Kasumi-1 (cell line): Measurements from ENCODE around the gene CDH16.

Experiments used
- DNase-seq, 2 experiments: peaks; one replicate each; lab custom pipeline; 2025; lab: John Stamatoyannopoulos, UW

The CDH16 gene

DNA sequence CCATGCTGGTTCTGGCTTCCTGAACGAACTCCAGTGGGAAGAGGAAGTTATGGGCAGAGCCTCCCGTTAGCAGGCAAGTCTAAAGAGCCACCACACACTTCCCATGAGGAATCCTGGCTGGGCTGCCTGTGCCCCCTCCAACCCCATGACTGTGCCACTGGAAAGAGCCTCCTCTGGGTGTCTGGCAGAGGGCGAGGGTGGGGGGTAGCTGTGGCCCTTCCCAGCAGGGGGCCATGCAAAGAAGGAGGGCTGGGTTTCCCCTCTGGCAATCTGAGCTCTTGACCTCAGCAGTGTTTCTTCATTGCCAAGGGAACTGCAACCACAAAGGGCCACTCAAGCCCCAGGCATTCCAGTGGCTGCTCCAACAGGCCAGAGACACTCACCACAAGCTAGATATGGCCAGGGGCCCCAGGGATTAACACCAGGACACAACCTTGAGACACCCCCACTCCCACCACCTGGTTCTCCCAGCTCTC, 8.3 kb upstream of the CDH16 start:
- DNase-seq, result no peak

DNA sequence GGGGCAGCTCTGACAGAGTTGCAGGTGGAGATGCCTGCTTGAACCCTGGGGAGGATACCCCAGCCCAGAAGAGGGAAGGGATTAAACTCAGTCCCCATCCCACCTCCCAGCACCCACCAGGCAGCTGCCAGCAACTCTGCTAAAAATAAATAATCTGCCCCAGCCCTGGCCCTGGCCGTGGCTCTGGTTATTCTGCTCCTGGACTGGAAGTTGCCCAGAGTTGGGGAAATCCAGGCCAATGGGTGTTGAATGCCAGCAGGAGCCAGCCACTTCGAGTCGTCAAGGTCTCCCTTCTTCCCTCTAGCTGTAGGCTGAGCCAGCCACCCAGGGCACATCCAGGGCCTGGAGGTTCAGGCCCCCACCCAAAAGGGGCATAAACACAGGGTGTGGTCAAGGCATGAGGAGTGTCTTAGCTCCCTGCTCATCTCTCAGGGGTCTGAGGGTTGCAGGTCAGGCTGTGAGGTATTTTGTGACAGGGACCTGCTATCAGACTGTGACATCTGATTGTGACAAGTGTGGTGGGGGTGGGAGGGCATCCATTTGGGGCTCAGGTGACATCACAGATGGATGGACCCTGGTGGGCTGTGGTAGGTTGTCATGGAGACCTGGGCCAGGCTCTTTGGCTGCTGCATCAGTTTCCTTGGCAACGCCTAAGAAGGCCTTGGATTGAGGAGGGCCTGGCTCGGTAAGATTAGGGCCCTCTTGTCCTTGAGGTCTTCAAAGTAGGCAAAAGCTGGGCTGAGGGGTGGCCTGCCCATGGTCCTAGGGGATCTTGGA, 7.7 kb upstream of the CDH16 start:
- DNase-seq, result no peak

GRCh38 chr16:66925322-66925840, 6.7 kb upstream of the CDH16 start, which contains the start of gene RRAD:
RRAD (minus strand) TSS chr16:66925535; CDS start chr16:66925179, 356 bp downstream.
- no peak for DNase-seq

DNA sequence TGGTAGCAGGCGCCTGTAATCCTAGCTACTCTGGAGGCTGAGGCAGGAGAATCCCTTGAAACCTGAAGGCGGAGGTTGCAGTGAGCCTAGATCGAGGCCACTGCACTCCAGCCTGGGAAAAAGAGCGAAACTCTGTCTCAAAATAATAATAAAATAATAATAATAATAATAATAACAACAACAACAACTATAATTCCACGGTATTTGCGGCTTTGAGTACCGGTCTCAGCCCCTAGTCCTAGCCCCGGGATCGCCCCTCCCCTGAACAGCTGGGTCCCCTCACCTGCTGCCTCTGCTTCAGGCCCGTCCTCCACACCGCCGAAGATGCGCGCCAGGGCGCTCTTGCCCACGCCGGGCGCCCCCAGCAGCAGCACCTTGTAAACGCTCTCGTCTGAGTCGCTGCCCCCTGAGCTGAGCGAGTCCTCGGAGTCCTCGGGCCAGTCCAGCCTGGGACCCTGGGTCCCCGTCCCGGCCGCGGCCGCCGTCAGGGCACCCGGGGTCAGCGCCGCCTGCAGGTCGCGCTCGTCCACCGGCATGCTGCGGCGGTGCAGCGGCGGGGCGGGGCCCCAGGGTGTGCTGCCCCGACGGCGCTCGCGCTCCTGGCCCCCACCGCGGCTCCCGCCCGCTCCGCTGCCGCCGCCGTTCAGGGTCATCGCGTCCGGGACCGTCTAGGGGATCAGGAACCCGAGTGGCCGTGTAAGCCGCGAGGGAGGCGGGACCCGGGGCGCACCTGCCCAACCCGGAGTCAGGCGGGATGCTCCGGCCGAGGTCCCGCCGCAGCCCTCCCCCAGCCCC, 6.0 kb upstream of the CDH16 start:
- no peak for DNase-seq

DNA sequence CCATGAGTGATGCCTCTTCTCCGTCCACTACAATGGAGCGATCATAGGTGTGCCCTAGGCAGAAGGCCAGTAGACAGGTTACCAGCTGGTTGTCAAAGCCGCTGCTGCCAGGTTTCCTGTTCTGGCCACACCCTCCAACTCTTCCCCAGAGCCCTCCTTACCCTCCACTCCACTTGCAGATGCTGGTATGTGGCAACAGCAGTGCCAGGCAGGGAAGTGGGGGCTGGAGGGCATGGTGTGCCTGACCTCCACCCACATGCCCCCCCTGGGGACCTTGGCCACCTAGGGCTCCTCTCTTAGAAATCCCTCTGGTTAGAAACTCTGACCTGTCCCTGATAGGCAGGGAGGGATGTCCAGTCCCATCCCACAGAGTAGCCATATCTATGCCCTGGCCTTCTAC, 5.2 kb upstream of the CDH16 start:
- DNase-seq, result no peak

DNA sequence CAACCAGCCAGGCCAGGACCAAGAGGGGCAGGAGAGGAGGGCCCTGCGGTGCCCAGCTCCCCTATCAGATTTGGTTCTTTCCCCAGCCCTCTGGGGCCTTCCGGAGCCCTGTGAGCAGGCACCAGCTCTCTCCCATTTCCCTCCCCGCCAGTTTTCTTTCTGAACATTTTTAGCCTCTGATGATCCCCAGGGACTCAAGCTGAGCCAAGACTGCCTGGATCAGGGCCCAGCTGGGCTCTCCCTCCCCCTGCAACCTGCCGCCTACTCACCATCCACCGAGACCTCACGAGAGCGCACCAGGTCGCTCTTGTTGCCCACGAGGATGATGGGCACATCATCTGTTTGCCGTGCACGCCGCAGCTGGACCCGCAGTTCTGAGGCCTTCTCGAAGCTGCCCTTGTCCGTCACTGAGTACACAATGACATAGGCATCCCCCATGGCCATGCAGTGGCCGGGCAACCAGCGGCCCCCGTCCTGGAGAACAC, 4.6 kb upstream of the CDH16 start:
- no peak for DNase-seq

DNA sequence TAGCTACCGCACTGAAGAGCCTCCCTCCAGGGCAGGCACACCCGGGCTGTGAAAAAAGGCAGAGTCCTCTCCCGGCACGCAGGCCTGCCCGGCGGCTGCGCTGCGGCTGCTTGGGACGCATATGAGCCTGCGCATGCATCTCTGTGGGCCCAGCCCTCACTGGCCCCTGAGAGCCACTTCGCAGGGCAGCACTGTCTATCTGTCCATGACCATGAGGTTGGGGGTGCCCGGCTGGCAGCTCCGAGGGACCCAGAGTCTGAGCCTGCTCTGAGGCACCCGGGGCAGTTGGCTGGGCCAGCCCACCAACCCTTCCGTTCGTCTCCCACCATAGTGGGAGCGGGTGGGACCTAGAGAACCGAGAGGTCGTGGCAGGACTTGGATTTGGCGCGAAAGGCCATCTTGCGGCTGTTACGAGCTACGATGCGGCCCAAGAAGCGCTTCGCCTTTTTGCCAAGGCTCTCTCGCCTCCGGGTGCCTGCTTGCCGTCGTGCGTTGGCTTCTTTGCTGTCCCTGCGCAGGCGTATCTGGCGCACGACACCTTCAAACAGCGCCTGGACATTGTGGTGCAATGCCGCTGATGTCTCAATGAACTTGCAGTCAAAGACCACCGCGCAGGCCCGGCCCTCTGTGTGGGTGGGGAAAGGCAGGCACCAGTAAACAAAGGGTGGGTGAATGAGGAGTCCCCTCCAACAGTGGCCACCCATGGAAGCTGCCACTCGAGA, 3.2 kb upstream of the CDH16 start:
- DNase-seq, result no peak

- no peak for DNase-seq
Measured at GRCh38 chr16:66920924-66921680, 2.4 kb upstream of the CDH16 start.

- DNase-seq, result no peak
Measured at GRCh38 chr16:66920299-66920590, 1.6 kb upstream of the CDH16 start.

DNA sequence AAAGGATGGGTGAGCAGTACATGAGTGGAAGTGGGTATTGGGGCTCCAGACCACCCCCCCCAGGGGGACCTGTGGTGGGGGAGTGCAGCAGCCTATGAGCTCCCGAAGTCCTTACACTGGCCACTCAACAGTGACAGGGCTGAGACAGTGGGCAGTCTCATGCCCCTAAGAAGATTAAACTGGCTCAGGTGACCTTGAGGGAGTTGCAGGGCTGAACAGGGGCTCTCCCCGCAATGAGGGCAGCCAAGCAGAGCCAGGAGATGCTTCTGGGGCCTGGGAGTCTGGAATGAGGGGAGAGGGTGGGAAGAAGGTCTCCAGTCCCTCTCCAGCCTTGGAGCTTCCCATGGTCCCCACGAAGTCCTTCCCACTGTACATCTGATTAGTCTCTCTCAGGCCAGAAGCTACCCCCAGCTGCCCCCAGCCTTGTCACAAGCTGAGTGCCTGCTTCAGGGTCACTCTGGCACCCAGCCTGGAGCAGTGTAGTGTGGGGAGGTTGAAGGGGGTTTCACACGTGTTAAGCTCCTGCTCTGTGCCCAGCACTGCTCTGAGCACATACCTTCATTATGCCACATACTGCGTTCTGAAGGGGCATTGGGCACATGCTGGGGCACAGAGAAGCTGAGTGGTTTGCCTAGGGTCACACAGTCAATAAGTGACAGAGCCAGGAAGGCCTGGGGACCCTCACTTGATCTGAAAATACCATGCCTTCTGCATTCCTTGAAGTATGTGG, 1.0 kb upstream of the CDH16 start:
- no peak for DNase-seq

DNA sequence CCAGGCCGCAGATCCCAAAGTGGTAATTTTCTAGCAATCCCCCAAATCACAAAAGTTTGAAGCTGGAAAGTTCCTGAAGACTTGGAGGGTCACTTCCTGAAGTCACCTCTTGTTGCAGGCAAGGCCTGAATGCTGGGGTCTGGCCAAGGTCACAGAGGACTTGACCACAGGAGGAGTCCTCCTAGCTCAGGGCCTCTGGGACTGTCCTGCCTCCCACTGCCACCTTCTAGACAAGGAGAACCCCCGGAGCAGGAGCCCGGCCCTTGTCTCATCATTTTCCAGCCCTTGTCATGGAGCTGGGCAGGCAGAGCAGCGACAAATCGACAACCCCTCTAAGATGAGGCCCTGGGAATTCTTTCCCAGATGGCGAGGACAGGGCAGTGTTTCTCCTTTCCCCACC, 330 bp downstream of the CDH16 start:
- DNase-seq, result no peak

- no peak for DNase-seq
Measured at GRCh38 chr16:66917741-66918140, 944 bp downstream of the CDH16 start.

- no peak for DNase-seq
Measured at GRCh38 chr16:66916518-66916917, 2.2 kb downstream of the CDH16 start.

- DNase-seq, result no peak
Measured at GRCh38 chr16:66915041-66915440, 3.6 kb downstream of the CDH16 start.

- no peak for DNase-seq
Measured at GRCh38 chr16:66914541-66914940, 4.1 kb downstream of the CDH16 start.

GRCh38 chr16:66913711-66914110, 5.0 kb downstream of the CDH16 start:
- no peak for DNase-seq

DNA sequence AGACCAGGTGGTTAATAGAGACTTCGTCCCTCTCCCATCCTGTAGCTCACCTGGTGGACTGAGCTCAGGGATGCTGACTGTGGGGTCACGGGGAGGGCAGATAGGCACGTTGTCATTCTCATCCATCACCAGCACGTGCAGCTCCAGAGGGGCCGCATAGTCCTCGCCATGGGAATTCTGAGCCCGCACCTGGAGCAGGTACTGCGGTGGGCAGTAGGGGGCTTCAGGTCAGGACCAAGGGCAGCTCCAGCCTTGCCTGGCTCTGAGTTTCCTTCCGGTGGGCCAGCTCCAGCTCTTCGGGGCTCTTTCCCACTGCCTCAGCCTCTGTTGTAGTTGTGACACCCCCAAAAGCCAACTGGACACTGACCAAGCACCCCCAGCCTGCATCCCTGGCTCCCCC, 5.6 kb downstream of the CDH16 start:
- DNase-seq, result no peak

DNA sequence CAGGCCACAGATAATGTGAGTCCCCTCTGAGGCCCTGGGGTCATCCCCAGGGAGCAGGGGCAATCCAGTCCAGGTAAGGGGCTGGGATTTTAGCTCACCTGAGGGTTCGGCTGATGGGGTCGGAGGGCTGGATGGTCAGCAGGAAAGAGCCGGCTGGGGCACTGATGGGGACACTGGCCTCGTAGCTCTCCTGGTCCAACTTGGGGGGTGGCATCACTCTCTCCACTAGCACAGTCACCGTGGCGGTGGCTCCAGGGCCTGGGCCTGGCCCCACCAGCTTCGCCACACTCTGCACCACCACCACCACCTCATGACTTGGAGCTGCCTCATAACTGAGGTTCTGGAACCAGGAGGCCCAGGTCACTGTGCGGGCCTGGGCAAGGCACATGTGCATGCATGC, 6.9 kb downstream of the CDH16 start:
- no peak for DNase-seq

GRCh38 chr16:66911112-66911511, 7.6 kb downstream of the CDH16 start:
- no peak for DNase-seq

- DNase-seq, result no peak
Measured at GRCh38 chr16:66910175-66910940, 8.3 kb downstream of the CDH16 start.
